Measurements from ENCODE around the gene ALG5. TPM values are rescaled to one million over a fixed set of nuclear protein-coding genes. Genes with fewer than 3 reads are reported as not detected.

ALG5 gene
- total and polyA plus RNA-seq, 2 of the 4 experiments (the other 2 are of a cell fraction), result 19.4 to 21.9 TPM

- H3K4me2 ChIP-seq (ENCODE audit: low read depth, low read length), result peak overlapping the region; percentile 42; the same call in 1 of the 2 replicates
These were observed 78.4 kb downstream of the ALG5 start for GRCh38 chr13:36920616-36921185.

More at GRCh38 chr13:36920616-36921185, 78.4 kb downstream of the ALG5 start:
- ATAC-seq (ENCODE audit: low read depth) (no peak; the same call in 1 of the 2 replicates), DNase-seq (no peak)
- Histone ChIP-seq H3K9me1 (ENCODE audit: insufficient read depth, low read length) (peaks cover 7% of the 10 kb centered on the region), H3K4me1 (ENCODE audit: control insufficient read depth, insufficient read depth, low read length) (peaks cover 8% of the 10 kb centered on the region), H4K5ac (ENCODE audit: low read depth, low read length) (peak overlapping the region; percentile 64), H3K56ac (ENCODE audit: extremely low read depth, insufficient read depth, low read length) (no peak overlapping the region), H3K27me3 (ENCODE audit: control insufficient read depth, insufficient read depth, low read length) (no peaks in the 10 kb centered on the region), H3K18ac (ENCODE audit: low read depth, low read length) (peak overlapping the region; percentile 46; the same call in 1 of the 2 replicates), H3K4me3 (ENCODE audit: insufficient read depth, low read depth, low read length) (peak overlapping the region; percentile 78), H3K4ac (ENCODE audit: low read depth, low read length) (peak overlapping the region; percentile 76), H3K23ac (ENCODE audit: low read depth, low read length) (peak overlapping the region; percentile 86), H4K20me1 (ENCODE audit: insufficient read depth, low read length) (peaks cover 5% of the 10 kb centered on the region; the same call in 1 of the 2 replicates), H4K8ac (ENCODE audit: low read depth in 2 of 2, low read length in 2 of 2) (peak overlapping the region; percentile 4 to 76; a peak in 1 of 4 replicates), H2AFZ (replicated peaks; ENCODE audit: low read length, poor library complexity) (peak overlapping the region; percentile 85), H2AK5ac (ENCODE audit: low read depth, low read length) (peak overlapping the region; percentile 25; the same call in 1 of the 2 replicates), H2AK9ac (replicated peaks; ENCODE audit: low read depth, low read length, poor library complexity) (peak overlapping the region; percentile 30), H2BK15ac (ENCODE audit: low read depth, low read length) (0 out of 3 replicates have a peak overlapping the region, but pooled peaks have one; percentile 42), H4K91ac (ENCODE audit: insufficient read depth, low read depth, low read length) (peak overlapping the region; percentile 46), H3K9ac (ENCODE audit: low read depth, low read length) (peak overlapping the region; percentile 6; the same call in 1 of the 2 replicates), H3K14ac (replicated peaks; ENCODE audit: low read depth, low read length) (peak overlapping the region; percentile 65), H3K79me1 (ENCODE audit: low read depth in 1 of 2, low read length in 2 of 2) (peaks cover 7 to 25% of the 10 kb centered on the region in 2 experiments; a peak in 3 of 4 replicates), H3K9me3 (ENCODE audit: control insufficient read depth, insufficient read depth, low read length) (no peaks in the 10 kb centered on the region), H3K27ac (ENCODE audit: insufficient read depth, low read length) (peak overlapping the region; percentile 13; the same call in 1 of the 2 replicates), H2BK120ac (ENCODE audit: low read depth, low read length) (peak overlapping the region; percentile 85), H2BK20ac (ENCODE audit: low read depth, low read length) (peak overlapping the region; percentile 76), H3K36me3 (ENCODE audit: control insufficient read depth, insufficient read depth, low read length) (no peaks in the 10 kb centered on the region), H2BK5ac (ENCODE audit: low read depth, low read length, poor library complexity, severe bottlenecking) (peak overlapping the region; percentile 5)
- ChIA-PET POLR2A (ENCODE audit: unreplicated experiment) (no interaction called here), CTCF (no interaction called here)
- WGBS, 2 experiments (ENCODE audit: extremely low coverage in 2 of 2, insufficient read length in 1 of 2), result 56% methylated on average over 4 of the region's 9 CpGs; no CpG with 5 or more reads in 1 of the 2 experiments
- TF ChIP-seq, protein P1, sequence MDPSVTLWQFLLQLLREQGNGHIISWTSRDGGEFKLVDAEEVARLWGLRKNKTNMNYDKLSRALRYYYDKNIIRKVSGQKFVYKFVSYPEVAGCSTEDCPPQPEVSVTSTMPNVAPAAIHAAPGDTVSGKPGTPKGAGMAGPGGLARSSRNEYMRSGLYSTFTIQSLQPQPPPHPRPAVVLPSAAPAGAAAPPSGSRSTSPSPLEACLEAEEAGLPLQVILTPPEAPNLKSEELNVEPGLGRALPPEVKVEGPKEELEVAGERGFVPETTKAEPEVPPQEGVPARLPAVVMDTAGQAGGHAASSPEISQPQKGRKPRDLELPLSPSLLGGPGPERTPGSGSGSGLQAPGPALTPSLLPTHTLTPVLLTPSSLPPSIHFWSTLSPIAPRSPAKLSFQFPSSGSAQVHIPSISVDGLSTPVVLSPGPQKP (IDR thresholded peaks at IDR 0.05; ENCODE audit: borderline replicate concordance, low read depth, low read length), result no peak
- TF ChIP-seq SMC3 (IDR thresholded peaks at IDR 0.05; ENCODE audit: low read depth, low read length), result no peak
- no peak for TF ChIP-seq MAFK (IDR thresholded peaks at IDR 0.05; ENCODE audit: low read depth, low read length)
- TF ChIP-seq RCOR1 (IDR thresholded peaks at IDR 0.05; ENCODE audit: insufficient replicate concordance, low read length), result no peak
- TF ChIP-seq CHD1 (IDR thresholded peaks at IDR 0.05; ENCODE audit: low read depth, low read length), result no peak
- TF ChIP-seq RFX5 (IDR thresholded peaks at IDR 0.05; ENCODE audit: low read depth, low read length), result no peak
- no peak for TF ChIP-seq MXI1 (IDR thresholded peaks at IDR 0.05; ENCODE audit: borderline replicate concordance, low read depth, low read length)
- BruUV-seq (replicated peaks), result no TSS peak
- intact Hi-C loops (cut with micrococcal nuclease), result no loop called here
- in situ Hi-C loops (cut with MboI; ENCODE audit: low sequenced_read_pairs), result no loop called here
- dilution Hi-C loops (cut with HindIII; ENCODE audit: low sequenced_read_pairs, unreplicated experiment), result no loop called here

Measured in IMR-90 (cell line).